Endodermal cell (in vitro differentiated cells): ENCODE measurements around the gene BTBD8. TPM values are rescaled to one million over a fixed set of nuclear protein-coding genes. Genes with fewer than 3 reads are reported as not detected.

Experiments used
- DNase-seq: peaks from one replicate; pipeline ENCODE4 v3.0.0-alpha.2; 2017
- H3K27ac ChIP-seq: 2 replicates; pipeline ENCODE4 v1.5.1; 2013; ENCODE audit warnings: mild to moderate bottlenecking, low read depth, low read length, moderate library complexity
- H3K27me3 ChIP-seq: 2 replicates; pipeline ENCODE4 v1.6.1; 2013; ENCODE audit warnings: mild to moderate bottlenecking, low read length, moderate library complexity; ENCODE audit not compliant: insufficient read depth, control insufficient read depth, poor library complexity, severe bottlenecking
- H3K36me3 ChIP-seq: 2 replicates; pipeline ENCODE4 v1.7.0; 2013; ENCODE audit warnings: mild to moderate bottlenecking, low read length, moderate library complexity; ENCODE audit not compliant: control insufficient read depth, insufficient read depth
- H3K4me1 ChIP-seq: one replicate; pipeline ENCODE4 v1.7.0; 2013; ENCODE audit warnings: low read length; ENCODE audit not compliant: control insufficient read depth, insufficient read depth
- H3K4me3 ChIP-seq: 2 replicates; pipeline ENCODE4 v1.5.1; 2013; ENCODE audit warnings: mild to moderate bottlenecking, low read length, moderate library complexity
- H3K9ac ChIP-seq: 2 replicates; pipeline ENCODE4 v1.6.1; 2013; ENCODE audit warnings: mild to moderate bottlenecking, low read length, moderate library complexity; ENCODE audit not compliant: poor library complexity, severe bottlenecking; ENCODE audit errors: extremely low read depth
- H3K9me3 ChIP-seq: 2 replicates; pipeline ENCODE4 v1.6.1; 2013; ENCODE audit warnings: mild to moderate bottlenecking, low read length, moderate library complexity; ENCODE audit not compliant: control insufficient read depth
- H3K27ac Mint-ChIP-seq: 2 replicates; pipeline ENCODE4 v1.8.0; 2020; ENCODE audit warnings: mixed read lengths
- H3K27me3 Mint-ChIP-seq: 2 replicates; pipeline ENCODE4 v1.8.0; 2021; ENCODE audit warnings: mild to moderate bottlenecking, mixed read lengths; ENCODE audit not compliant: insufficient read depth
- H3K36me3 Mint-ChIP-seq: 2 replicates; pipeline ENCODE4 v1.8.0; 2020; ENCODE audit warnings: low read depth, mixed read lengths
- H3K4me1 Mint-ChIP-seq: 2 replicates; pipeline ENCODE4 v1.8.0; 2020; ENCODE audit warnings: mixed read lengths
- H3K4me3 Mint-ChIP-seq: 2 replicates; pipeline ENCODE4 v1.8.0; 2020; ENCODE audit warnings: mild to moderate bottlenecking, moderate library complexity, mixed read lengths
- H3K9me3 Mint-ChIP-seq: 2 replicates; pipeline ENCODE4 v1.8.0; 2020; ENCODE audit warnings: mild to moderate bottlenecking, mixed read lengths
- CTCF ChIP-seq: fragments of 200-600 bp; sonication (generic); conservative IDR thresholded peaks from 2 replicates; pipeline ENCODE4 v1.5.0; 2021; ENCODE audit warnings: antibody characterized with exemption, mild to moderate bottlenecking
- WGBS, 2 experiments: methylation state at CpG; one replicate each; pipeline versions ENCODE4 v1.1.5 to v1.1.7; 2013; ENCODE audit warnings: missing lambda C conversion rate in 2 of 2, mixed read lengths in 1 of 2; ENCODE audit not compliant: insufficient coverage in 1 of 2, insufficient read length in 1 of 2; 5-methylcytosine and 5-hydroxymethylcytosine counted together
- total RNA-seq, 2 donors: library from RNA; stranded (reverse); fragmentation: NEBNext Ultra II Directional in 1 of 2; extraction: Animal tissue kit (Norgen Biotek cat#: 25700) in 1 of 2; gene quantifications; 2 replicates in 1 of 2; 3 replicates in 1 of 2; pipeline ENCODE4 v1.2.1, GENCODE V29; 2021

BTBD8 gene
- total RNA-seq, 2 donors from 2014 or later = 6.8 to 8.1 TPM

- no peak overlapping the region for H3K27ac Mint-ChIP-seq
- Histone ChIP-seq H3K4me3 (no peak overlapping the region), H3K9ac (no peak overlapping the region), H3K36me3 (no peaks in the 10 kb centered on the region), H3K27ac (no peak overlapping the region), H3K9me3 (no peaks in the 10 kb centered on the region), H3K27me3 (no peaks in the 10 kb centered on the region), H3K4me1 (no peaks in the 10 kb centered on the region)
- DNase-seq = no peak
- WGBS, 2 experiments = 90% methylated on average over 1 of the region's 1 CpG; no CpG with 5 or more reads in 1 of the 2 experiments
- H3K4me1 Mint-ChIP-seq = no peaks in the 10 kb centered on the region
- H3K36me3 Mint-ChIP-seq = peaks cover 15% of the 10 kb centered on the region
- no peak for TF ChIP-seq CTCF
- no peaks in the 10 kb centered on the region for H3K9me3 Mint-ChIP-seq
- H3K4me3 Mint-ChIP-seq = no peak overlapping the region
- H3K27me3 Mint-ChIP-seq = no peaks in the 10 kb centered on the region
Measured at GRCh38 chr1:92184632-92185031, 104.5 kb downstream of the BTBD8 start.

GRCh38 chr1:92186081-92186480 is 105.9 kb downstream of the BTBD8 start:
- Mint-ChIP-seq H3K4me3 (no peak overlapping the region), H3K9me3 (no peaks in the 10 kb centered on the region), H3K36me3 (peaks cover 6% of the 10 kb centered on the region), H3K4me1 (peaks cover 6% of the 10 kb centered on the region), H3K27me3 (no peaks in the 10 kb centered on the region), H3K27ac (no peak overlapping the region)
- no peak for DNase-seq
- H3K27me3 ChIP-seq = no peaks in the 10 kb centered on the region
- no peaks in the 10 kb centered on the region for H3K4me1 ChIP-seq
- H3K4me3 ChIP-seq = no peak overlapping the region
- no peak overlapping the region for H3K9ac ChIP-seq
- no peaks in the 10 kb centered on the region for H3K9me3 ChIP-seq
- H3K36me3 ChIP-seq = no peaks in the 10 kb centered on the region
- TF ChIP-seq CTCF = no peak
- no peak overlapping the region for H3K27ac ChIP-seq
- 92% methylated on average over 1 of the region's 1 CpG; no CpG with 5 or more reads in 1 of the 2 experiments for WGBS, 2 experiments

- H3K4me1 ChIP-seq = no peaks in the 10 kb centered on the region
- Mint-ChIP-seq H3K9me3 (no peaks in the 10 kb centered on the region), H3K27ac (no peak overlapping the region), H3K36me3 (peaks cover 3% of the 10 kb centered on the region), H3K4me1 (peaks cover 6% of the 10 kb centered on the region), H3K27me3 (no peaks in the 10 kb centered on the region), H3K4me3 (no peak overlapping the region)
- 88 to 97% methylated on average over 4 to 7 of the region's 7 CpGs for WGBS, 2 experiments
- H3K36me3 ChIP-seq = no peaks in the 10 kb centered on the region
- H3K27me3 ChIP-seq = no peaks in the 10 kb centered on the region
- no peak overlapping the region for H3K27ac ChIP-seq
- no peak for TF ChIP-seq CTCF
- no peaks in the 10 kb centered on the region for H3K9me3 ChIP-seq
- no peak for DNase-seq
- no peak overlapping the region for H3K9ac ChIP-seq
- H3K4me3 ChIP-seq = no peak overlapping the region
Measured at GRCh38 chr1:92188436-92189255, 108.5 kb downstream of the BTBD8 start.
